Aorta (tissue), 5 donors: ENCODE measurements around the gene PTPRF. TPM values are rescaled to one million over a fixed set of nuclear protein-coding genes. Genes with fewer than 3 reads are reported as not detected.

ENCODE experiments used
- ATAC-seq: fragments of 200-7000 bp; cut with Tn5 transposase; one replicate; pipeline ENCODE4 v1.9.1; 2022; ENCODE audit warnings: moderate library complexity; ENCODE audit not compliant: low FRiP score
- DNase-seq, 2 donors: peaks; one replicate each; pipeline ENCODE4 v3.0.0-alpha.2; 2020
- H3K27ac ChIP-seq, 2 donors: one replicate each; pipeline ENCODE4 v1.5.1; 2013; ENCODE audit warnings: low read length in 2 of 2, mild to moderate bottlenecking in 2 of 2, moderate library complexity in 2 of 2, control low read depth in 1 of 2, inconsistent platforms in 1 of 2, low read depth in 1 of 2
- H3K27me3 ChIP-seq, 2 donors: one replicate each; pipeline ENCODE4 v1.6.1; 2013; ENCODE audit warnings: control low read depth in 1 of 2, low read length in 1 of 2, mild to moderate bottlenecking in 1 of 2, moderate library complexity in 1 of 2; ENCODE audit not compliant: insufficient read depth in 2 of 2, control insufficient read depth in 1 of 2
- H3K36me3 ChIP-seq, 2 donors: one replicate each; pipeline ENCODE4 v1.6.1; 2013; ENCODE audit warnings: control low read depth in 1 of 2, low read length in 1 of 2, mild to moderate bottlenecking in 1 of 2; ENCODE audit not compliant: insufficient read depth in 2 of 2, control insufficient read depth in 1 of 2
- H3K4me1 ChIP-seq, 2 donors: one replicate each; pipeline ENCODE4 v1.6.1; 2013; ENCODE audit warnings: low read length in 2 of 2, control low read depth in 1 of 2, mild to moderate bottlenecking in 1 of 2, moderate library complexity in 1 of 2; ENCODE audit not compliant: insufficient read depth in 2 of 2, control insufficient read depth in 1 of 2
- H3K4me3 ChIP-seq, 2 donors: one replicate each; pipeline ENCODE4 v1.5.1; 2013; ENCODE audit warnings: low read length in 2 of 2, control low read depth in 1 of 2, mild to moderate bottlenecking in 1 of 2
- H3K9me3 ChIP-seq: one replicate; pipeline ENCODE4 v1.6.1; 2013; ENCODE audit warnings: mild to moderate bottlenecking, low read length; ENCODE audit not compliant: control insufficient read depth
- WGBS, 2 donors: extraction: QIAGEN DNeasy Blood & Tissue Kit; methylation state at CpG; one replicate each; pipeline ENCODE4 v1.1.7; 2013; 5-methylcytosine and 5-hydroxymethylcytosine counted together
- intact Hi-C, 2 donors: fragments of 100-400 bp; cut with DNase I; formaldehyde crosslinking; loops; one replicate each; pipeline versions ENCODE4 v1.14.2 to v1.15.0; 2022
- polyA plus RNA-seq, 2 donors: library from polyadenylated mRNA; stranded (reverse); fragments of 200-250 nt; gene quantifications; one replicate each; pipeline ENCODE4 v1.2.3, GENCODE V29; 2013
- total RNA-seq, 2 donors: library from RNA; stranded (reverse); fragmentation: NEBNext Ultra II Directional; extraction: Animal tissue kit (Norgen Biotek cat#: 25700); gene quantifications; one replicate each; pipeline ENCODE4 v1.2.1, GENCODE V29; 2021
- donor health status: healthy with polysubstance abuse.
- donor health status: Bipolar disorder and iron deficiency.
- donor health status: DM: no; HTN: no; CAD: no.
- donor health status: DM: no; HTN: no; CAD: no.
- donor health status: DM: yes; HTN: yes; CAD: no.

The PTPRF gene
- total and polyA plus RNA-seq, 4 donors: 11.6 to 86.2 (median 40.6) TPM

DNA sequence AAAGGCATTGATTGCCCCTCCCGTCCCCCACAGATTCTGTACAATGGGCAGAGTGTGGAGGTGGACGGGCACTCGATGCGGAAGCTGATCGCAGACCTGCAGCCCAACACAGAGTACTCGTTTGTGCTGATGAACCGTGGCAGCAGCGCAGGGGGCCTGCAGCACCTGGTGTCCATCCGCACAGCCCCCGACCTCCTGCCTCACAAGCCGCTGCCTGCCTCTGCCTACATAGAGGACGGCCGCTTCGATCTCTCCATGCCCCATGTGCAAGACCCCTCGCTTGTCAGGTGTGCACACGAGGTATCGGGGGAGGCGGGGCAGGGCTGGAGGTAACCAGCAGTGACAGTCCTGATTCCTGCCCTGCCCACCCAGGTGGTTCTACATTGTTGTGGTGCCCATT is 74.5 kb downstream of the PTPRF start:
- intact Hi-C loops: loop anchor here in 1 of 2 donors (10.0 kb wide), 1 partner anchor 960 kb away; no protein-coding TSS in a partner anchor
- Histone ChIP-seq H3K27ac (no peak overlapping the region), H3K4me1 (no peaks in the 10 kb centered on the region), H3K4me3 (no peak overlapping the region), H3K27me3 (no peaks in the 10 kb centered on the region), H3K9me3 (no peaks in the 10 kb centered on the region), H3K36me3 (no peaks in the 10 kb centered on the region)
- ATAC-seq (no peak), DNase-seq (no peak)
- WGBS, 2 donors: 90 to 95% methylated on average over 18 of the region's 18 CpGs

DNA sequence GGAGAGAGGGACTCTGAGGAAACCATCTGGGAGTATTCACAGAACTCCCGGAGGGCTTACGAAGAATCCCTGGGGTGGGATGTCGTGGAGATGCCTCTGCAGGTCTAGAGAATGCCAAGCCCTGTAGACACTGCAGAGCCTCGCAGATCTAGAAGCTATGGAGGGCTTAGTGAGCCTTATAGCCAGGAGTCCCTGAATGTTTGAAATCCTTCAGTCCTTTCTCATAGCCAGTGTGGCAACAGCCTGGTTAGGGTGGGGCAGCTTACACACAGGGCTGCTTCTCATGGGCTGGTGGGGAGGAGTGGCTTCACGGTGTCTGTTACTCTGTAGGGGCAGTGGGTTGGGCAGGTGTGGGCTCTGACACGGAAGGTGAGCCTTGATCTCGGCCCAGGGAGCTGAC is 75.1 kb downstream of the PTPRF start:
- ATAC-seq: no peak
- DNase-seq: no peak
- WGBS, 2 donors: 91 to 92% methylated on average over 7 of the region's 7 CpGs
- no peaks in the 10 kb centered on the region for H3K27me3 ChIP-seq
- no peak overlapping the region for H3K4me3 ChIP-seq
- no peaks in the 10 kb centered on the region for H3K4me1 ChIP-seq
- intact Hi-C loops: loop anchor here in 1 of 2 donors (10.0 kb wide), 1 partner anchor 959 kb away; no protein-coding TSS in a partner anchor
- no peaks in the 10 kb centered on the region for H3K36me3 ChIP-seq
- H3K27ac ChIP-seq: no peak overlapping the region
- H3K9me3 ChIP-seq: no peaks in the 10 kb centered on the region

DNA sequence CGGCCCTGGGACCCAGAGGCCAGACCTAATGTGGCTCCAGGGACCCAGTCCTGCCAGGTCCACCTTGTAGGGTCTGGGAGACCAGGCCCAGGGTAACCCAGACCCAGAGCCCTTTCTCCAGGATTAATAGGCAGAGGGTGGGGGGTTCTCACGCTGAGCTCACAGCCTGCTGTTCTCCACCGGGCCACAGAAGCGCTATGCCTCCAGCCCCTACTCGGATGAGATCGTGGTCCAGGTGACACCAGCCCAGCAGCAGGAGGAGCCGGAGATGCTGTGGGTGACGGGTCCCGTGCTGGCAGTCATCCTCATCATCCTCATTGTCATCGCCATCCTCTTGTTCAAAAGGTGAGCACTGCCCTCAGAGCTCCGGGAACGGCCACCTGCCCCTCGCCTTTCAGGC is 75.9 kb downstream of the PTPRF start:
- Histone ChIP-seq H3K9me3 (no peaks in the 10 kb centered on the region), H3K4me1 (no peaks in the 10 kb centered on the region), H3K4me3 (no peak overlapping the region), H3K27ac (no peak overlapping the region), H3K36me3 (no peaks in the 10 kb centered on the region), H3K27me3 (no peaks in the 10 kb centered on the region)
- WGBS, 2 donors: 93 to 95% methylated on average over 13 of the region's 13 CpGs
- ATAC-seq: no peak
- no peak for DNase-seq
- intact Hi-C loops: loop anchor here in 1 of 2 donors (10.0 kb wide), 1 partner anchor 958 kb away; no protein-coding TSS in a partner anchor

DNA sequence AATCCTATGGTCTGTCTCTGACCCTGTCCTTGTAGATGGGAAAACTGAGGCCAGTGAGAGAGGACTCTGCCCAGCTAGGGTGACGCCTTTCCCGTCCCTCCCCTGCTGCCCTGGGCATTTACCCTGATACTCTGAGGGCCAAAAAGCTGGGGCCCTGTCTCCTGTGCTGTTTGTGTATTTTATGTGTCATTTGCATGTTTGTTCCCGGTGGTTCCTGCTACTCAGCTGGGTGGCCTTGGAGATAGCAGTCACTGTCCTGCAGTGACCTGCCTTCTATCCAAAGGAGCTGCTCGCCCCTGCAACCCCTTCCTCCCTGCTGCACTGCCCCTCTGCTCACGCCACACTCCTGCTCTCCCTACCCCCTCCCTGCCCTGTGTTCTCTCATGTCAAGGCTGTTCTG is 78.1 kb downstream of the PTPRF start:
- no peak for ATAC-seq
- Histone ChIP-seq H3K36me3 (peaks cover 0 to 2% of the 10 kb centered on the region in 2 donors), H3K9me3 (no peaks in the 10 kb centered on the region), H3K4me1 (no peaks in the 10 kb centered on the region), H3K27me3 (no peaks in the 10 kb centered on the region), H3K4me3 (no peak overlapping the region), H3K27ac (no peak overlapping the region)
- WGBS, 2 donors: 92 to 93% methylated on average over 5 of the region's 5 CpGs
- no peak for DNase-seq
- intact Hi-C loops: loop anchor here in 1 of 2 donors (10.0 kb wide), 1 partner anchor 956 kb away; no protein-coding TSS in a partner anchor

DNA sequence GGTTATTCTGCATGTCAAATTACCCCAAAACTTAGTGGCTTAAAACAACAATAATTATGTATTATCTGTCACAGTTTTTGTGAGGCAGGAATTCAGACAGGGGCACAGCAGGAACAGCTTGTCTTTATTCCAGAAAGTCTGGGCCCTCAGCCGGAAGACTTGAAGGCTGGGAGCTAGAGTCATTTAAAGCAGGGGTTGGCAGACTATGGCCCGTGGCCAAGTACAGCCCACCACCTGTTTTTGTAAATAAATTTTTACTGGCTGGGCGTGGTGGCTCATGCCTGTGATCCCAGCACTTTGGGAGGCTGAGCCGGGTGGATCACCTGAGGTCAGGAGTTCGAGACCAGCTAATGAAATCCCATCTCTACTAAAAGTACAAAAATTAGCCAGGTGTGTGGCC is 79.7 kb downstream of the PTPRF start:
- no peaks in the 10 kb centered on the region for H3K9me3 ChIP-seq
- 89% methylated on average over 5 of the region's 5 CpGs for WGBS, 2 donors
- no peak for DNase-seq
- peaks cover 0 to 2% of the 10 kb centered on the region in 2 donors for H3K36me3 ChIP-seq
- H3K4me1 ChIP-seq: no peaks in the 10 kb centered on the region
- intact Hi-C loops: no loop called here
- no peaks in the 10 kb centered on the region for H3K27me3 ChIP-seq
- H3K27ac ChIP-seq: no peak overlapping the region
- ATAC-seq: no peak
- no peak overlapping the region for H3K4me3 ChIP-seq

DNA sequence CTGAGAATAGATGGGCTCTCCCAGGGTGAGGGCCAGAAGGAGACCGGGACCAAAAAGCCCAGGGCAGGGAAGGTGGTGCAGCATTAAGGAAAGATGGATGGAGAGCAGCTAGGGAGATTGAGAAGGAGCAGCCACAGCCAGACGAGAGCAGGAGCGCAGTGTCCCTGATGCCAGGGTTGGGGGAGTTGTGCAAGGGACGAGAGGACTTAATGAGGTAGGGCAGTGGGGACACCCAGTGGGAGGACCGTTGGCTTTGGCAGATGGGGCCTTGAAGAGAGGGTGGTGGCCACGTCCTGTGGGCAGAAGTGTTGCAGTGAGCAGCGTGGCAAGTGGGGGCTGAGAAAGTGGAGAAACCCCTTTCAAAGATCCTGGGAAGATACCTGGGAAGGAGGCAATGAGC is 81.3 kb downstream of the PTPRF start:
- WGBS, 2 donors: 60 to 67% methylated on average over 7 of the region's 7 CpGs

DNA sequence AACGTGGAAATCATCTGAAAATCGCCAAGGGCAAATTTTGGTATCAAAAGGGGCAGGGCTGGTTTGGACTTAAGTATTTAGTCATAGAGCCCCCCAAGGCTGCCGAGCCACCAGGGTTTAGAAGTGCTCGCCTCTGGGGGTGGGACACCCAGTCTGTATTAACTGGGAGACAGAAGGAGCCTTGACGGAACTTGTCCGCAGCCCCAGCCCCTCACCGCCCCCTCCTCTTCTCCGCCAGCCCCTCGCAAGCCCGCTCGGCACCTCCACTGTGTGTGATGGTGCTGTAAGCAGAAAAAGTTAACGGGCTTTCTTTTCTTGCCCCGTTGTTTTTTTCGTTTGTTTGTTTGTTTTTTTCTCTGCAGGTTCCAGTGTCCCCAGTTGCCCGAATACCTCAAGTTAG is 81.7 kb downstream of the PTPRF start:
- no peaks in the 10 kb centered on the region for H3K4me1 ChIP-seq
- intact Hi-C loops: no loop called here
- no peaks in the 10 kb centered on the region for H3K9me3 ChIP-seq
- WGBS, 2 donors: 86 to 88% methylated on average over 15 of the region's 15 CpGs
- no peak for ATAC-seq
- no peak overlapping the region for H3K27ac ChIP-seq
- no peak for DNase-seq
- peaks cover 0 to 3% of the 10 kb centered on the region in 2 donors for H3K36me3 ChIP-seq
- no peaks in the 10 kb centered on the region for H3K27me3 ChIP-seq
- no peak overlapping the region for H3K4me3 ChIP-seq

More for the DNA sequence above, 81.3 kb downstream of the PTPRF start:
- Histone ChIP-seq H3K27me3 (no peaks in the 10 kb centered on the region), H3K4me3 (no peak overlapping the region), H3K36me3 (peaks cover 0 to 2% of the 10 kb centered on the region in 2 donors), H3K9me3 (no peaks in the 10 kb centered on the region), H3K27ac (no peak overlapping the region), H3K4me1 (no peaks in the 10 kb centered on the region)
- intact Hi-C loops: no loop called here
- ATAC-seq (no peak), DNase-seq (no peak)

DNA sequence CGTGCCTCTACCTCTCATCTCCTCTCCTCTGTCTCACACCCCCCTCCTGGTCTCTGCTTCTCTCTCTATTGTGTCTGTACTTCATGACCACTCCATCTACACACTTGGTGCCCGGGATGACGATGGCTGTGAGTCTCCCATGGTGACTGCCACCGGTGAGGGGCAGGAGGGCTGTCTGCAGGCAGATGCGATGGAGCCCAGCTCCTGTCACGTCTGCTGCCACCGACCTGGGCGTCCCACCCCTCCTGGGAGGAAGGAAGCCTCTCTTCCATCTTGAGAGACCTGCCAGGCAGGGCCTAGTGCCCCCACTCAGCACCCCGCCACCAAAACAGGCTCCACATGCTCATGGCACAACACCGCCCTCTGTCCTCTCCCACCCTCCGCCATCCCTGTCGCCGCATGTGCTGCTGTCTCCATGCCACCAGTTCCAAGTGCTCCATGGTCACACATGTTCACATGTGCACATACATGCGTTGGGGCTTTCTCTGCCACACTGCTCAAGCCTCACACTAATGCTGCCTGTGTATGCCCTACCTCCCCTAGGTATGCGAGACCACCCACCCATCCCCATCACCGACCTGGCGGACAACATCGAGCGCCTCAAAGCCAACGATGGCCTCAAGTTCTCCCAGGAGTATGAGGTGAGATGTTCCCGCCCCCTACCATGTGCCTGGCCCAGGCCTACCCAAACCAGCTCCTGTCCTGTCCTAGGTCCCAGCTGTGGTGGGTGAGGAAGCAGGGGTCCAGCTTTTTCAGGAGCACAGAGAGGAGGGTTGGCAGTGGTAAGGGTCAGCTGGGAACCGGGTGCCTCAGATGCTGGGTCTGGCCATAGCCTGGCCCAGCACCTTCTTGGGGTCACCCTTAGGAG is 82.6 kb downstream of the PTPRF start:
- DNase-seq (no peak), ATAC-seq (no peak)
- Histone ChIP-seq H3K36me3 (peaks cover 0 to 4% of the 10 kb centered on the region in 2 donors), H3K4me3 (no peak overlapping the region), H3K4me1 (no peaks in the 10 kb centered on the region), H3K27me3 (no peaks in the 10 kb centered on the region), H3K27ac (no peak overlapping the region), H3K9me3 (no peaks in the 10 kb centered on the region)
- WGBS, 2 donors: 91 to 93% methylated on average over 22 of the region's 22 CpGs
- intact Hi-C loops: no loop called here

DNA sequence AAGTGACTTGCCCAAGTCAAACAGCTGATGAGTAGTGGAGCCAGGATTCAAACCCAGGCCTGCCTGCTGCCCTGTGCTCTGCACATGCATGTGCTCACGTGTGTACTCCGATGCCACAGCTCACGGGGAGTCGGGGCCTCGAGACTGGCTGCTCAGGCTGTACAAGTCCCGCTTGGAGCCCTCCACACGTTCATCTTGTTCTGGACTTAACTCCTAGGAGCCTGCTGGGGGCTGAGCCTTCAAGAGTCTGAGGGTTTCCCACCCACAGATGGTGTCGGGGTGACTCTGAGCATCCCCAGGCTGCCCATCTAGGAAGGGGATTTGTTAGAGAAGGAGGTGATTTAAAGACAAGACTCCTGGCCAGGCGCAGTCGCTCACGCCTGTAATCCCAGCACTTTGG is 83.5 kb downstream of the PTPRF start:
- DNase-seq (peak in 1 of 2 donors; percentile 28), ATAC-seq (no peak)
- Histone ChIP-seq H3K27me3 (no peaks in the 10 kb centered on the region), H3K27ac (no peak overlapping the region), H3K4me1 (no peaks in the 10 kb centered on the region), H3K4me3 (no peak overlapping the region), H3K36me3 (peaks cover 0 to 4% of the 10 kb centered on the region in 2 donors), H3K9me3 (no peaks in the 10 kb centered on the region)
- WGBS, 2 donors: 88 to 89% methylated on average over 11 of the region's 11 CpGs
- intact Hi-C loops: no loop called here
